Vagina (tissue), 2 donors: Measurements from ENCODE around the gene ZNF775.

Source experiments
- POLR2AphosphoS5 ChIP-seq, 2 donors: sonication (generic); formaldehyde crosslinking; IDR thresholded peaks; one replicate each; pipeline ENCODE4 v1.9.0; 2017; ENCODE audit warnings: antibody characterized with exemption in 2 of 2, mild to moderate bottlenecking in 2 of 2, low read depth in 1 of 2; ENCODE audit not compliant: insufficient read depth in 1 of 2
- TF ChIP-seq, protein P1 (sequence below), 3 experiments: fragments of 450-650 bp in 2 of 3; fragments of 200-600 bp in 1 of 3; sonication (generic) in 1 of 3; IDR thresholded peaks; one replicate each; pipeline ENCODE4 v1.5.1; 2017 to 2019; ENCODE audit warnings: antibody characterized with exemption in 3 of 3, mild to moderate bottlenecking in 2 of 3, moderate library complexity in 2 of 3

DNA sequence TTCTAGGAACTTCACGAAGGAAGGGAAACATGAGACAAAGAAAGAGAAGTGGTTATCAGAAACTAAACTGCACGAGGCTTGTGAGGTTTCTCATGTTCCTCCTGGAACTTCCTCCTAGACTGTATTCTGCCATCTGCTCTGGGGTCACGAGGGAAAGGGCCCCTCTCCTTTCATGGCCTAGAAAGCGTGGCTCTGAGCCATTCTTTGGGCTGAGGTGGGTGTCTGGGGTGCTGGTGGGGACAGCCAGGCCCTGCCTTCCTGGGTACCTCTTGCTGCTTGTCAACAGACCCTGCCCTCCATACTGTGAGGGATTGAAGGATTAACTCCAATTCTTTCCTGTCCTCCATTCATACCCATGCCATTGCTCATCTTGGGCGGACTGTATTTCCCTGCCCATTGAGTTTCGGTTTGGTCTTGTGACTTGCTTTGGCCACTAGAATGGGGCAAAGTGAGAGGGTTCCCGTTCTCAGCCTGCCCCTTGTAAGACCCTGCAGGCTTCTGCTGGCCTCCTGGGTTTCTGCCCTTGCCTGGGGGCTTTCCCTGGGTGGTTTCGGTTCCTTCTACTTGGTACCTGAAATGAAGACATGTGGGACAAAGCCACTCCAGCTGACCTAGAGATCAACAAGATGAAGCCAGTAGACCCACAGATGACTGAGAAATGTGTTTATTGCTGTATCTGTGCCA is 56.4 kb downstream of the ZNF775 start:
- TF ChIP-seq POLR2AphosphoS5 (IDR thresholded peaks at IDR 0.05; ENCODE audit: insufficient read depth in 1 of 2, low read depth in 1 of 2) = no peak
- TF ChIP-seq, protein P1, sequence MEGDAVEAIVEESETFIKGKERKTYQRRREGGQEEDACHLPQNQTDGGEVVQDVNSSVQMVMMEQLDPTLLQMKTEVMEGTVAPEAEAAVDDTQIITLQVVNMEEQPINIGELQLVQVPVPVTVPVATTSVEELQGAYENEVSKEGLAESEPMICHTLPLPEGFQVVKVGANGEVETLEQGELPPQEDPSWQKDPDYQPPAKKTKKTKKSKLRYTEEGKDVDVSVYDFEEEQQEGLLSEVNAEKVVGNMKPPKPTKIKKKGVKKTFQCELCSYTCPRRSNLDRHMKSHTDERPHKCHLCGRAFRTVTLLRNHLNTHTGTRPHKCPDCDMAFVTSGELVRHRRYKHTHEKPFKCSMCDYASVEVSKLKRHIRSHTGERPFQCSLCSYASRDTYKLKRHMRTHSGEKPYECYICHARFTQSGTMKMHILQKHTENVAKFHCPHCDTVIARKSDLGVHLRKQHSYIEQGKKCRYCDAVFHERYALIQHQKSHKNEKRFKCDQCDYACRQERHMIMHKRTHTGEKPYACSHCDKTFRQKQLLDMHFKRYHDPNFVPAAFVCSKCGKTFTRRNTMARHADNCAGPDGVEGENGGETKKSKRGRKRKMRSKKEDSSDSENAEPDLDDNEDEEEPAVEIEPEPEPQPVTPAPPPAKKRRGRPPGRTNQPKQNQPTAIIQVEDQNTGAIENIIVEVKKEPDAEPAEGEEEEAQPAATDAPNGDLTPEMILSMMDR (IDR thresholded peaks at IDR 0.05) = no peak
